Ishikawa (cell line): Measurements from ENCODE around the gene DUSP14.
A peak's percentile ranks its signal among the peaks of the same experiment; 100 is the strongest.

ENCODE experiments used
- CEBPB ChIP-seq: IDR thresholded peaks from 2 replicates; pipeline ENCODE4 v1.6.1; 2012
- CREB1 ChIP-seq: IDR thresholded peaks from 2 replicates; pipeline ENCODE4 v1.6.1; 2012; ENCODE audit warnings: low read depth
- EGR1 ChIP-seq: IDR thresholded peaks from 2 replicates; pipeline ENCODE4 v1.6.1; 2012
- EP300 ChIP-seq: IDR thresholded peaks from 2 replicates; pipeline ENCODE4 v1.6.1; 2012; ENCODE audit warnings: borderline replicate concordance
- FOXM1 ChIP-seq: IDR thresholded peaks from 2 replicates; pipeline ENCODE4 v1.6.1; 2012; ENCODE audit warnings: low read depth, borderline replicate concordance
- MAX ChIP-seq: IDR thresholded peaks from 2 replicates; pipeline ENCODE4 v1.6.1; 2012
- NFIC ChIP-seq: IDR thresholded peaks from 2 replicates; pipeline ENCODE4 v1.6.1; 2012
- RAD21 ChIP-seq: IDR thresholded peaks from 2 replicates; pipeline ENCODE4 v1.6.1; 2012; ENCODE audit warnings: low read depth
- REST ChIP-seq: IDR thresholded peaks from 2 replicates; pipeline ENCODE4 v1.6.1; 2012; ENCODE audit warnings: low read depth, mild to moderate bottlenecking
- TAF1 ChIP-seq: IDR thresholded peaks from 2 replicates; pipeline ENCODE4 v1.6.1; 2012; ENCODE audit warnings: low read depth, mild to moderate bottlenecking
- TCF12 ChIP-seq: IDR thresholded peaks from 2 replicates; pipeline ENCODE4 v1.6.1; 2012; ENCODE audit warnings: low read depth
- TEAD4 ChIP-seq: IDR thresholded peaks from 2 replicates; pipeline ENCODE4 v1.6.1; 2012
- USF1 ChIP-seq: IDR thresholded peaks from 2 replicates; pipeline ENCODE4 v1.6.1; 2012
- YY1 ChIP-seq: IDR thresholded peaks from 2 replicates; pipeline ENCODE4 v1.6.1; 2012; ENCODE audit warnings: low read depth
- ZBTB7A ChIP-seq: IDR thresholded peaks from 2 replicates; pipeline ENCODE4 v1.6.1; 2012; ENCODE audit warnings: low read depth

Gene DUSP14

GRCh38 chr17:37475731-37476420, 13.8 kb upstream of the DUSP14 start:
- TF ChIP-seq TCF12 (no peak), YY1 (no peak), REST (no peak), TEAD4 (no peak), RAD21 (no peak), NFIC (no peak), CEBPB (no peak), FOXM1 (no peak), EGR1 (no peak), EP300 (no peak), MAX (no peak), ZBTB7A (no peak), CREB1 (no peak)

- no peak for TF ChIP-seq CREB1
- peak; percentile 27; the same call in 1 of the 2 replicates for TF ChIP-seq TEAD4
- TF ChIP-seq MAX, result 0 out of 2 replicates have a peak, but pooled peaks have one; percentile 18
These were observed 13.1 kb upstream of the DUSP14 start for GRCh38 chr17:37476431-37477120.

- TF ChIP-seq MAX (no peak), USF1 (no peak), EGR1 (no peak), EP300 (no peak)
These were observed 11.5 kb upstream of the DUSP14 start for GRCh38 chr17:37478187-37478586.

GRCh38 chr17:37479025-37479424, 10.7 kb upstream of the DUSP14 start:
- TF ChIP-seq NFIC (no peak), CEBPB (no peak), MAX (no peak)

- TF ChIP-seq TAF1 (no peak), EGR1 (no peak), USF1 (no peak), ZBTB7A (no peak), REST (no peak)
These were observed 9.3 kb upstream of the DUSP14 start for GRCh38 chr17:37480427-37480826.

- TF ChIP-seq REST (no peak), CEBPB (peak; percentile 33; the same call in 1 of the 2 replicates)
These were observed 8.6 kb upstream of the DUSP14 start for GRCh38 chr17:37481001-37481665.
